ENCODE measurements around the gene ACBD4.

DNA sequence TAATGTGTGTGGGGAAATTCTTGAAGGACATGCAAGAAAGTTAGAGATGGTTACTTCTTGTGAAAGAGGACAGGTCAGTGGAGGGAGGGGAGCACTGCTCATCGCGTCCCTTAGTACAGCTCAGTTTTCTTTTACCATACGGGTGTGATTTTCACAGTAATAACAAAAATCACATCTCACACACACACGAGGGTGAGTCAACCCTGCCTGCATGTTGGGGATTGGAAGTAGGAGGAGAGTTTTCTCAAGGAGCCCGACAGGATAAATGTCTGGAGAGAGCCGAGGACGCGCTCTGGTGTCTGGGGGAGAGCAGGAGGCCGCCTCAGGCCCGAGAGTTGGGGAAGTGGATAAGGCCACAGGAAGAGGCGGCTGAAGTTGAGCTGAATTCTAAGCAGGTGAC lies 19.6 kb upstream of the ACBD4 start:
- TF ChIP-seq, protein P1, sequence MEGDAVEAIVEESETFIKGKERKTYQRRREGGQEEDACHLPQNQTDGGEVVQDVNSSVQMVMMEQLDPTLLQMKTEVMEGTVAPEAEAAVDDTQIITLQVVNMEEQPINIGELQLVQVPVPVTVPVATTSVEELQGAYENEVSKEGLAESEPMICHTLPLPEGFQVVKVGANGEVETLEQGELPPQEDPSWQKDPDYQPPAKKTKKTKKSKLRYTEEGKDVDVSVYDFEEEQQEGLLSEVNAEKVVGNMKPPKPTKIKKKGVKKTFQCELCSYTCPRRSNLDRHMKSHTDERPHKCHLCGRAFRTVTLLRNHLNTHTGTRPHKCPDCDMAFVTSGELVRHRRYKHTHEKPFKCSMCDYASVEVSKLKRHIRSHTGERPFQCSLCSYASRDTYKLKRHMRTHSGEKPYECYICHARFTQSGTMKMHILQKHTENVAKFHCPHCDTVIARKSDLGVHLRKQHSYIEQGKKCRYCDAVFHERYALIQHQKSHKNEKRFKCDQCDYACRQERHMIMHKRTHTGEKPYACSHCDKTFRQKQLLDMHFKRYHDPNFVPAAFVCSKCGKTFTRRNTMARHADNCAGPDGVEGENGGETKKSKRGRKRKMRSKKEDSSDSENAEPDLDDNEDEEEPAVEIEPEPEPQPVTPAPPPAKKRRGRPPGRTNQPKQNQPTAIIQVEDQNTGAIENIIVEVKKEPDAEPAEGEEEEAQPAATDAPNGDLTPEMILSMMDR (IDR thresholded peaks at IDR 0.05) = no peak
- no peak for TF ChIP-seq POLR2A (IDR thresholded peaks at IDR 0.05)
